NCI-H2107 treated with DMSO at 0.1 percent for 48 hours (cell line): ENCODE measurements around the gene USO1.
"Not testable (repeated sequence)": the region's sequence is repeated elsewhere in the genome, so short reads cannot be mapped to it uniquely, and the experiment has no call there.

Source experiments
- DNase-seq: peaks from one replicate; lab custom pipeline; 2025; ENCODE audit not compliant: unreplicated experiment; lab: John Stamatoyannopoulos, UW

USO1 gene

DNA sequence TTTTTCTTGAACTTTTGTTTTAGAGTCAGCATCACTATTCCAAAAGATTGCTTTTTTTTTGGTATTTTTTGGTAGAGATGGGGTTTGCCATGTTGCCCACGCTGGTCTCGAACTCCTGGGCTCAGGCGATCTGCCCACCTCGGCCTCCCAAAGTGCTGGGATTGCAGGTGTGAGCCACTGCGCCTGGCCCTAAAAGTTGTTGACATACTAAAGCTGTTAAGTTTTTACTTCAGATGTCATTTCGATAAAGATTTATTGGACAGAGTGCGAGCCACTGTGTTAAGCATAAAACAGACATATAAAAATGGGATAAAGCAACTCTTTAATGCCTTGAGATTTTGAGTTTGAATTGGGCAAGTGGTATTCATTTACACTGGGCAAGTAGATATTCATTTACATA lies 28.3 kb downstream of the USO1 start:
- no peak for DNase-seq

DNA sequence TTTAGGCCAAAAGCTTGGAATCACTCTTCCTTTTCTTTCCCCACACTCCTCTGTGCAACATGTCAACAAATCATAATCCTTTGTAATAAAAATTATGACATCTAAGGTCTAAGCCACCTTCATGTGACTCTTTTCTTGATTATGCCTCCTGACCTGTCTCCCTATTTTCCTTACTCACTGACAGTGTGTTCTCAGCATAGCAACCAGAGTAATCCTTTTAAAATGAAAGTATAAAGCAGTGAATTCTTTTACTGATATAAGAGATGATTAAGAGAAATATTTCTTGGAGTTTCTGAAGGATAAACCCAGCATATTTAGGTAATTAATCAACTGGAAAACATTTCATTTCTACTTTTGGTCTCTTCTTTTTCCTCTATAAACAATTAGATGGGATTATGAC lies 44.7 kb downstream of the USO1 start:
- no peak for DNase-seq

DNA sequence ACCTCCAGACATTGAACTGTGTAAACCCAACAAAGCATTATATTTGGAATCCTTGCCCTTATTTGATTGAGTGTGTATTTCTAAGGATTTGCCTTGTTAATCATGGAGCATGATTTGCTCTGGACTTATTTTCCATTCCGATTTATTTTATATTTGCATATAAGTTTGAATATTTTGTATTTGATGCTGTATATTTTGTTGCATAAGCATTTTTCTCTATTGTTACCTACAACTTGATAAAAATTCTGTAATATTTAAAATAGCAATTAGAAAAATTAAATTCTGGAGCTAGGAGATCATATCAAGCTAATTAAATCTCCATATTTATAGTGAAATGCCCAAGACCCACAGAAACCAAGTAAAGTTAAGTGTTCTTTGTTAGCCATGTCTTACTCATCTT lies 47.2 kb downstream of the USO1 start:
- no peak for DNase-seq

DNA sequence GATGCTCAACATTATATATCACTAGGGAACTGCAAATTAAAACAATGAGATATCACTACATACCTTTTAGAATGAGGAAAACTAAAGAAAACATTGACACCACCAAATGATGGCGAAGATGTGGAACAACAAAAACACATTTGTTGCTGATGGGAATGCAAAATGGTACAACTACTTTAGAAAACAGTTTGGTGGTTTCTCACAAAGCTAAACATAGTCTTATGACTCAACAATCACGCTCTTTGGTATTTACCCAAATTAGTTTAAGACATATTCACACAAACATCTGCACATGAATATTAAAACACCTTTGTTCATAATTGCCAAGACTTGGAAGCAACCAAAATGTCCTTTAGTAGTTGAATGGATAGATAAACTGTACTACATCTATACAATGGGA lies 53.2 kb downstream of the USO1 start:
- DNase-seq, result no peak

DNA sequence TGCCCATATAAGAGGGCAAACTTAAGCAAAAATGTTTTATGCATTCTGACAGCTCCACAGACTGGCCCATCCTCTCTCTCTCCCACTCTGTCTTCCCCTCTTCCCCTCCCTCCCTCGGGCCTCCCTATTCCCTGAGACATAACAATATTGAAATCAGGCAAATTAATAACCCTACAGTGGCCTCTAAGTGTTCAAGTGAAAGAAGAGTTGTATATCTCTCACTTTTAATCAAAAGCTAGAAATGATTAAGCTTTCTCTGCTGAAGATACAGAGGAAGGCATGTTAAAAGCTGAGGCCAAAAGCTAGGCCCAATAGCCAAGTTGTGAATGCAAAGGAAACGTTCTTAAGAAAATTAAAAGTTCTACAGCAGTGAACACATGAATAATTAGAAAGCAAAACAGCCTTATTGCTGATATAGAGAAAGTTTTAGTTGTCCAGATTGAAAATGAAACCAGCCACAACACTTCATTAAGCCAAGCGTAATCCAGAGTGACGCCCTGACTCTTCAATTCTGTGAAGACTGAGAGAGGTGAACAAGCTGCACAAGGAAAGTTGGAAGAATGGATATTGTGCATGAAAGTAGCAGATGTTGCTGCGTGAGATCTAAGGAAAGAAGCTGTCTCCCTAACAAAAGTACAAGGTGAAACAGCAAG lies 54.9 kb downstream of the USO1 start:
- DNase-seq, result no peak

DNA sequence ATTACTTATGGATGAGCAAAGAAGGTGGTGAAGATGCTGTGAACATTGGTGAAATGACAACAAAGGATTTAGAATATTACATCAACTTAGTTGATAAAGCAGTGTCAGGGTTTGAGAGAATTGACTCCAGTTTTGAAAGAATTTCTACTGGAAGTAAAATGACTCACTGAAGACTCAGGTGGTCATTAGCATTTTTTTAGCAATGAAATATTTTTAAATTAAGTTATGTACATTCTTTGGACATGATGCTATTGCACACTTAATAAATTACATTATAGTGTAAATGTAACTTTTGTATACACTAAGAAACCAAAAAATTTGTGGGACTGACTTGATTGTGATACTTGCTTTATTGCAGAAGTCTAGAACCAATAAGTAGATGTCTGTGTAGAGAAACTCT lies 56.9 kb downstream of the USO1 start:
- DNase-seq, result no peak

DNA sequence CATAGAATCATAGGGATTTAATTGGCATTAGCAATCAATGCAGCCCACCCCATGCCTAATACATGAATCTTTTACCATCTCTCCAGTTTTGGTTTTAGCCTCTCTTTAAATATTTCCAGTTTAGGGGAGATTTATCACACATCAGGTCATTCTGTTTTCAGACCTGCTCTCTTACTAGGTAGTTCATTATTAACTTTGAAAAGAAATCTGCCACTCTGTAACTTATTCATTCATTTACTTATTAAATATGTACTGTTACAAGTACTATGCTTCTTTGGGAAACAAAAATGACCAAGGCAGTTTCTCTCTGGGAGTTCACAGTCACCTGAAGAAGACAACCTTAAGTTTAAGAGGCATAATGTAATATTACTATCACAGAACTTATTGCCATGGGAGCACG lies 62.1 kb downstream of the USO1 start:
- DNase-seq, result no peak

DNA sequence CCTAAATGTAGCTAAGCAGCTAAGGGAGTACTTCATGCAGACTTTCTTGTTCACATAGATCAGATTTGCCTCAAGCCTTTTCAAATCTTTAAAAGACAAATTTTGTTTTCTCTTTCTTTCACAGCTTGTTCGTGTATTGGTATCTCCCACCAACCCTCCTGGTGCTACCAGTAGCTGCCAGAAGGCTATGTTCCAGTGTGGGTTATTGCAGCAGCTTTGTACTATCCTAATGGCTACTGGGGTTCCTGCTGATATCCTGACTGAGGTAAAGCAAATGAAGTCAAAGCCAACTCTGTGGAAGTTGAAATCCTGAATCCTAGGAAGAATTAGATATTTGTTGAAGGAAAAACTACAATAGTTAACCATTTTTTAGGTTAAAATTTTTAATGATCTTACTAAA lies 62.6 kb downstream of the USO1 start:
- no peak for DNase-seq

DNA sequence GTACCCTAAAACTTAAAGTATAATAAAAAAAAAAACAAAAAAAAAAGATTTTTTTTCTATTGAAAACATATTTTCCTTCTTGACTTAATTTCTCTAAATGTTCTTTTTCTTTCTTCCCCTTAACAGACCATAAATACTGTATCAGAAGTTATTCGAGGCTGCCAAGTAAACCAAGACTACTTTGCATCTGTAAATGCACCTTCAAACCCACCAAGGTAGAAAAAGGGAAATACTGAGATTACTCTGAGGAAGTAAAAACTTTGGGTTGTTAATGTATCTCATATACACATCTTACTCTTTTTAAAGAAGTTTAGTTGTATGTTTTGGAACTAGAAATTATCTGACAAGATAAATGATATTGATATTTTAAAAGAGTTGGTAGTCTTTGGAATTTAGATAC lies 65.6 kb downstream of the USO1 start:
- no peak for DNase-seq

DNA sequence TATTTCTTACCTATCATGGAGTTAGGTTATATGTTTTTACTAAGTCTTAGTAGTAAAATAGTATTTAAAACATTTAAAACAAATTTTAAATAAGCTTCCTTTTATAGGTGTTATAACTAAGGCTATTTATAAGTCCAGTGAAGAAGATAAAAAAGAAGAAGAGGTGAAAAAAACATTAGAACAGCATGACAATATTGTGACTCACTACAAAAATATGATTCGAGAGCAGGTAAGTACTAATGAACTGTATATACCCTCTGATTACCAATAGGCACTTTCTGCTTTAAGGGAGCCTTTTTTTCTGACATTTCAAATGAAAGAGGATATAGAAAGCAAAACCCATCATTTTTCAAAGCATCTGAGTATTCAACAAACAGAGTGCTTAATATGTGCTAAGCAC lies 76.6 kb downstream of the USO1 start:
- no peak for DNase-seq

DNA sequence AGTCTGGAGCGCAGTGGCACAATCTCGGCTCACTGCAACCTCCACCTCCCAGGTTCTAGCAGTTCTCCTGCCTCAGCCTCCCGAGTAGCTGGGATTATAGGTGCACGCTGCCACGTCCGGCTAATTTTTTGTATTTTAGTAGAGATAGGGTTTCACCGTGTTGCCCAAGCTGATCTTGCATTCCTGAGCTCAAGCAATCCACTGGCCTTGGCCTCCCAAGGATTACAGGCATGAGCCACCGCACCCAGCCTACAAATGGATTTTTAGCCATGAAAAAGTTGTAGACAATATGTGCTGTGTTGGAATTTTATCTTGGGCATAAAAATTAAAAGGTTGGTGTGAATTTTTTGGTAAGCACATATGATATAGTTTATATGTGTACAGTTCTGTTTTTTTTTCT lies 81.7 kb downstream of the USO1 start:
- DNase-seq, result not testable (repeated sequence)

DNA sequence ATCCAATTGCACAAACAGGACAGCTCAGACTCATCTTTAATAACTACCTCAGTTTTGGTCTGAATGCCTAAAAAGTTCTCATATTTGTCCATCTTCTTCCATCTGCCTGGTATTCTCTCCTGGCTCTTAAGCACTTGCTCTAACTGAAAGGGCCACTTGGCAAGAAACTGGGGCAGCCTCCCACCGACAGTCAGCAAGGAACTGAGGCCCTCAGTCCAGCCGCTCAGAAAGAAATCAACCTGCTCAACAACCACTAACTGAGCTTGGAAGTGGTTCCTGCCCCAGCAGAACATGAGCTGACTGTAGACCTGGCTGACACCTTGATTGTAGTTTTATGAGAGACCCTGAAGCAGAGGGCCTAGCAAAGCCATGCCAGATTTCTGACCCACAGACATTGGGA lies 93.5 kb downstream of the USO1 start:
- DNase-seq, result no peak

DNA sequence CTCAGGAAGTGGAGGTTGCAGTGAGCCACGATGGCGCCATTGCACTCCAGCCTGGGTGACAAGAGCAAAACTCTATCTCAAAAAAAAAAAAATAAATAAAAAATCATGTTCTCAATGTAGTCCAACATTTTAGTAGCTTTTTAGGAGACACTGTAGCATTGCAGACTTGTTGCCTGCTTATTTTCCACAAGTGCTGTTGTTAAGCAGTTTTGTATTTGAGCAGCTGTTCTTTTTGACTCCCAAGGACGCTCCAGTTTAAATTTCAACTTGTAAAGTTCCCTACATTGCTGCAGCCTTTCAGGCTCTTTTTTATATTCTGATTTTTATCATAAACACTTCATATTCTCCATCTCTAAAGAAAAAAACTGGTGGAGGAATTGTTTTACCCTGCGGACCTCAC lies 94.7 kb downstream of the USO1 start:
- DNase-seq, result no peak

DNA sequence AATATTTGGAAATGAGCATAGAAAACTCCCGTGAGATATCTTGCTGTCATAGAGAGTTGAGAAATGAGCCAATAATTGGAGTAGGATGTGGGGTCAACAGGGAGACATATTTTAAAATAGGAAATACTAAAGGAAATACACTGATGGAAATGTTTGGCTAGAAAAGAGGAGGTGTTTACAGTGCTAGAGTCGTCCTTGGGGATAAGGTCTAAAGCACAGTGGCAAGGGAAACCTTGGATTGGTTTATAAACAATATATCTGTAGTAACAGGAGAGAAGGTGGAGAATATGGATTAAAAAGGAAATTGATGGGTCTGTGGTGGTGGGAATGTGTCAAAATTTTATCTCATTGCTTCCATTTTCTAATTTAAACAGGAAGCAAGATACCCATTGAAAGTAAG lies 95.8 kb downstream of the USO1 start:
- no peak for DNase-seq

DNA sequence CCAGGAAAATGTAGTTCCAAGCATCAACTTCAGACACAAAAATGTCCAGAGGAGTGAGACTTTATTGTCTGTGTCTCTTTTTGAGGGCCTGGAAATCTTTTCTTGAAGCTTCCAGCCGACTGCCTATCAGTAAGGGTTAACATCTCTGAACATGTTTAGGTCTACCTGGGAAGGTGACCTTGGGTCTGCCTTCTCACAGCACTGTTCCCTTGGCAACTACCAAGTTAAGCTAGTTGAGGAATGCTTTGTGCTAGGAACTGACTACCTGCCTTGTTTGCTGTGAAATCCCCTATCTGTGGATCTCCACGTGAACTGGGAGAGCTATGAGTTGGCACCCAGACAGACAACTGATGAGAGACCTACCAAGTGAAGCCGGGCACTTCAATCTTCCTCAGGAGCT lies 96.3 kb downstream of the USO1 start:
- no peak for DNase-seq

DNA sequence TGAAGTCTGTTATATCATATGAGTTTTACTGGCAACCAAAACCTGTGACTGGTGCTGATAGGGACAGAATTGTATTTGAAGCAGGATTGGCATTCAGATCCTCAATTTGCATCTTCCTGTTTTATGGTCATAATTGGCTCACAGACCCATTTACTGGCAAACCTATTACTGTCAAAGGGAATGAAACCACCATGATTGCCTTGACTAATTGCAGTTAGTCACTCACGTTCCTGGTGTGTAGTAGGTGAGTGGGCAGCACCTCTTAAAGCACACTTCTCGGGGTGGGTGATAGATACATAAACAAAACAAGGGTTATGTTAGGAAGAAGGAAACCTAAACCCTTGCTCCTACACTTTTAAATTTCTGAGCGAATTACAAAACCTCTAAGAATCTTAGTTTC lies 96.8 kb downstream of the USO1 start:
- no peak for DNase-seq

DNA sequence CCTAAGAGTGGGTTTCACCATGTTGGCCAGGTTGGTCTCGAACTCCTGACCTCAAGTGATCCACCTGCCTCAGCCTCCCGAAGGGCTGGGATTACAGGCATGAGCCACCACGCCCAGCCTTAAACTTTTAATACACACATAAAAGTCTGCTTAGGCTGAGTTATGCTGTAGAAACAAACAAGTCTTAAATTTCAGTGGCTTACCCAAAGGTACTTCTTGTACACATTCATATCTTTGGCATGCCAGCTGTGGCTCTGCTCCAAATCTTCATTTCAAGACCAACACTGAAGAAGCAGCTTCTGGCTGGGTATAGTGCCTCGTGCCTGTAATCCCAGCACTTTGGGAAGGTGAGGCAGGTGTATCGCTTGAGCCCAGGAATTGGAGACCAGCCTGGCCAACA lies 97.6 kb downstream of the USO1 start:
- no peak for DNase-seq

DNA sequence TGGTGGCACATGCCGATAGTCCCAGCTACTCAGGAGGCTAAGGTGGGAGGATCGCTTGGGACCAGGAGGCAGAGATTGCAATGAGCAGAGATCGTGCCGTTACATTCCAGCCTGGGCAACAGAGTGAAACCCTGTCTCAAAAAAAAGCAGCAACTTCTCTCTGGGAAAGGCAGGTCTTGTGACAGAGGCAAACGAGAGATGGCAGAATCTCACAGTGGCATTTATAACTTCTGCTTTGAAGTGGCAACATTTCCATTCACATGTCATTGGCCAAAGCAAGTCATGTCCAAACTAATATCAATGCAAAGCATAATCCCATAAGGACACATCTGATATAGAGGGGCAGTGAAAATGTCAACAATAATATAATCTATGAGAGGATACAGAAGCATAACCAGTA lies 98.0 kb downstream of the USO1 start:
- DNase-seq, result no peak

DNA sequence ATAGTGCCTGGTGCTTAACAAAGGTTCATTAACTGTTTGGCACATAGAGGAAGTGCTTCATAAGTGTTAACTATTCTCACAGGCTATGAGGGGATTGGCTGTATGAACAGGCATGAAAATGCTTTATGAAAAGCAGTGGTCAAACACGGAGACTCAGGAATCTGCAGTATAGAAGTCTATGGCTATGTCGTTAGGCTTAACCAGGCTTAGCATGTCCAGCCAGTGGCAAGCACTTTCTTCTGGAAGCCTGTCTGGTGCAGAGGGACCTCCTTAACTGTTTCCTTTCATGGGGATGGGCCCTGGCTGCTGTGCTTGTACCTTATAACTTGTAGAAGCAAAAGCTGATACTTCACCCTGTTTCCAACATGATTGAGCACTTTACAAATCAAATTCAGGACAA lies 99.4 kb downstream of the USO1 start:
- DNase-seq, result no peak

DNA sequence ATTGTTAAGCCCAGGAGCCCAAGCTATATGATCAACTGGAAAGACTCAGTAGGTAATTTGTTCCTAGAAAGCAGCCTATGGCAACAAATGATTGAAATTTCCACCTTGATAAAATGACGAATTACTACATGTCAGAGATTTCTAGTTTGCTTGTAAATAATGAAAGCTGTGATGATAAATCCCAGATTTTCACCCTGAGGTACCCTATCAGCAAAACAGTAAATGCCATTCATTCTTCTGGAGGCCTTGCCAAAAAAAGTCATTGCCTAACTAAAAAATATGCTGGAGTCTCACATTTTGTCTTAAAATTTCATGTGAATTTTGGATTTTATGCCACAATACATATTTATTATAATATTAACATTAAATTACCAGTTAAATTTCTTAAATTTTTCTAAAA lies 106.5 kb downstream of the USO1 start:
- no peak for DNase-seq

DNA sequence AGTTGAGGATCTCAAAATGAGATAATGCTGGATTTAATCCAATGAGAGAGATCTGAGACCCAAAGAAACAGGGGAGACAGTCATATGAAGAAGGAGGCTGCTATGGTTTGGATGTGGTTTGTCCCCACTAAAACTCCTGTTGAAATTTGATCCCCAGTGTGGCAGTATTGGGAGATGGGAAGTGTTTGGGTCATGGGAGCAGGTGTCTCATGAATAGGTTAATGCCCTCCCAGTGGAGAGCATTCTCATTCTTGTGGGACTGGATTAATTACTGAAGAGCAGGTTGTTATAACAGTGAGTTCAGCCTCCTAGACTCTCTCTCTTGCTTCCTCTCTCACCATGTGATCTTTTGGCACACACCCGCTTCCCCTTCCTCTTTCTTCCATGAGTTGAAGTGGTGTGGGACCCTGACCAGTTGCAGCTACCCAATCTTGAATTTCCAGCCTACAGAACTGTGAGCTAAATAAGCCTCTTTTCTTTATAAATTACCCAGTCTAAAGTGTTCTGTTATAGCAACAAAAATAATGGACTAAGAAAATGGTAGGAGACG lies 107.6 kb downstream of the USO1 start:
- DNase-seq, result peak; percentile 80

DNA sequence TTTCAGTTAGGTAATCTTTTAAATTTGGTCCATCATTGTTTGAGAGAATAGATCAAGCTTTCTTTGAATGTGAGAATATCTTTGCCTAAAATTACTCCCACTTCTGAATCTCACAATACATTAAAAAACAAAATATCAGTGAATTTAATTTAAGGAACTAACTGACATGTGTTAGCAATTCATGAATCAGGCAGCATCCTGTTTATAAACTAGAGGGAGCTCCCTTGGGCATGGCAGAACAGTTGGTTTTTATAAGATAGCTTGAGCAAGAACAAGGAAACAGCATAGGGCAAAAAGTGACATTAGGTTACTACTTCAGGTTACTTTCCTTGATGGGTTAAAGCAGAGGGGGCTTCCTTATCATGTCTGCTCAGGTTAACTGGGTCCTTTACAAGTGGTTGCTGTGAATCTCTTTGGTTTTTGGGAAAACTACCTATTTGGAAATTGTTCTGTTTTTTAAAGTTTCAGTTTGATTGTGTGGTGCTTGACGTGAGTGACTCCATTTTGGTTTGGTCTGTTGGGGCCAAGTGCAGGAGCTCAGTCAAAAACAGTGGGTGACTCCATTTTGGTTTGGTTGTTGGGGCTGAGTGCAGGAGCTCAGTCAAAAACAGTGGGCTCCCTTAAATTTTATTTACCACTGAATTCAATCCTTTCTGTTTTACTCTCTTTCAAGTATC lies 109.9 kb downstream of the USO1 start:
- no peak for DNase-seq

DNA sequence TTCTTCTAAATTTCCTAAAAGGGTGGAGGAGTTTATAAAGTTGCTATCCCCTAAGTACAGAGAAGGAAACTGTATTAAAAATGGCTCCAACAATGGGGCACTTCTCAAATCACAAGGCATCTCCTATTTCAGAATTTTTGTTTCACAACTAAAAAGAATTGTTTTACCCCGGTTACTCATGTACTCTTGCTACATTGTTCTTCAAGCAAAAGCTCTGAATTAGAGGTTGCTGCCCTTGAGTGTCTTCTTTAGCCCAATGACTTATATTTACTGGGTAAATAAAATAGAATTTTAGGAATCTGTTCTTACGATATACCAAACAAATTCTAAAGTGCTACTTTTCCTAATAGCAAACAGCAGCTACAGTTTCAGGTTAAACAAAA lies 110.4 kb downstream of the USO1 start:
- DNase-seq, result no peak
